Activated T-helper 1 cell treated with anti-CD3 and anti-CD28 coated beads, Interleukin-12 subunit alpha, Interleukin-12 subunit beta, Interleukin-2, Interleukin-4 antibody, amounts not matched to agents 30 ng/mL and 10 ng/mL and 1 ng/mL, durations not matched to agents 14 hours and 24 hours and 36 hours (primary cell): ENCODE results near the gene TMIGD2. TPM values are rescaled to one million over a fixed set of nuclear protein-coding genes. Genes with fewer than 3 reads are reported as not detected.
A peak's percentile ranks its signal among the peaks of the same experiment; 100 is the strongest.
"Not testable (repeated sequence)": the region's sequence is repeated elsewhere in the genome, so short reads cannot be mapped to it uniquely, and the experiment has no call there.

ENCODE experiments used
- DNase-seq: peaks from one replicate; pipeline ENCODE4 v3.0.0; 2021; ENCODE audit warnings: low spot score
- H3K27ac Mint-ChIP-seq: one replicate; pipeline ENCODE4 v1.8.0; 2021; ENCODE audit warnings: mild to moderate bottlenecking, mixed read lengths
- H3K27me3 Mint-ChIP-seq: one replicate; pipeline ENCODE4 v1.8.0; 2022; ENCODE audit warnings: mild to moderate bottlenecking, moderate library complexity, mixed read lengths; ENCODE audit not compliant: insufficient read depth
- H3K36me3 Mint-ChIP-seq: one replicate; pipeline ENCODE4 v1.8.0; 2021; ENCODE audit warnings: low read depth, mixed read lengths
- H3K4me1 Mint-ChIP-seq: one replicate; pipeline ENCODE4 v1.8.0; 2021; ENCODE audit warnings: low read depth, mixed read lengths
- H3K4me3 Mint-ChIP-seq: one replicate; pipeline ENCODE4 v1.8.0; 2021; ENCODE audit warnings: mild to moderate bottlenecking, moderate library complexity, mixed read lengths
- H3K9me3 Mint-ChIP-seq: one replicate; pipeline ENCODE4 v1.8.0; 2021; ENCODE audit warnings: mixed read lengths
- intact Hi-C: fragments of 100-400 bp; cut with micrococcal nuclease; formaldehyde crosslinking; loops from one replicate; pipeline ENCODE4 v1.15.1; 2024
- total RNA-seq: library from RNA; stranded (reverse); gene quantifications from 2 replicates; pipeline ENCODE4 v1.2.3, GENCODE V29; 2022

The TMIGD2 gene
- total RNA-seq, 1 donor from 2014 or later, result 11.0 TPM

DNA sequence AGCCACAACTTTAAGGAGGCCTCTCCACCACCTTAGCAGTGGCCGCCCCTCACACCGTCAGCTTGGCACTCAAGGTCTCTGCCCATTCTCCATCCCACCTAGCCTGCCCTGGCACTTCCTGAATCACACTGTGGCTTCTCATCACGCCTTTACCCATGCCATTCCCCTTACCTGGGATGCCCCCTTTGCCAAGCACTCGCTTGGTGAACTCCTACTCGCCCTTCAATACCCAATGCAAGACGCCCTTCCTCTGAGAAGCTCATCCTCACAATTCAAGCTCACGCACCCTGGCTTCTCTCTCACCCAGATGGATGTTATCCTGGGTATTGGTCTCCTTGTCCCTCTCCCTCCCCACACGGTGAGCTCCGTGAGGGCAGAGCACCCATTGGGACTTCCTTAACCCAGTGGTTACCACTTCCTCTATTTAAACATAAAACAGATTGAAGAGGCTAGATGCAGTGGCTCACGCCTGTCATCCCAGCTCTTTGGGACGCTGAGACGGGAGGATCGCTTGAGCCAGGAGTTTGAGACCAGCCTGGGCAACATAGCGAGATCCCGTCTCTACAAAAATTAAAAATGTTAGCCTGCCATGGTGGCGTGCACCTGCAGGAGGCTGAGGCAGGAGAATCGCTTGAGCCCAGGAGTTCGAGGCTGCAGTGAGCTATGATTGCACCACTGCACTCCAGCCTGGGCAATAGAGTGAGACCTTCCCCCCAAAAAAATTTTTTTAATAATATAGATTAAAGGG lies 35.8 kb downstream of the TMIGD2 start:
- H3K27ac Mint-ChIP-seq, result peak overlapping the region; percentile 50
- H3K4me3 Mint-ChIP-seq, result no peak overlapping the region
- no peaks in the 10 kb centered on the region for H3K27me3 Mint-ChIP-seq
- no peak for DNase-seq
- H3K36me3 Mint-ChIP-seq, result peaks cover 27% of the 10 kb centered on the region
- H3K9me3 Mint-ChIP-seq, result no peaks in the 10 kb centered on the region
- peaks cover 17% of the 10 kb centered on the region for H3K4me1 Mint-ChIP-seq
- intact Hi-C loops, result loop anchor here (2.0 to 5.0 kb wide), 3 partner anchors 20 to 261 kb away; partner anchors contain the start of genes FSD1, TMIGD2 and YJU2

DNA sequence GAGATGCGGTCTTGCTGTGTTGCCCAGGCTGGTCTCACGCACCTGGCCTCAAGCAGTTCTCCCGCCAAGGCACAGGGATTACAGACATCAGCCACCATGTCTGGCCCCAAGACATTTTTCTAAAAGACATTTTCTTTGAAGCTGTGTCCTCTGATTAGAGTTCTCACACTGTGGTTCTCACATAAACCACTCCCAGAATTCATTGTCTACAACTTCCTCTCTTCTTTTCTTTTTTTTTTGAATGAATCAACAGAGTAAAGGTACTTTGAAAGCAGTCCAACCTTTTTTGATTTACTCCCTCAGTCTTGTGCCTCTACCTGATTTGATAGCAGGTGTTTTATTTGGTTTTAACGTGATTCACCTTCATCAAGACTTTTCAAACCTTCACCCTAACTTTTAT lies 37.4 kb downstream of the TMIGD2 start:
- peak overlapping the region; percentile 78 for H3K27ac Mint-ChIP-seq
- H3K36me3 Mint-ChIP-seq, result peaks cover 29% of the 10 kb centered on the region
- no peak for DNase-seq
- H3K4me3 Mint-ChIP-seq, result peak overlapping the region; percentile 45
- intact Hi-C loops, result loop anchor here (5.0 kb wide), 2 partner anchors 37 to 262 kb away; partner anchors contain the start of genes FSD1 and TMIGD2
- peaks cover 17% of the 10 kb centered on the region for H3K4me1 Mint-ChIP-seq
- no peaks in the 10 kb centered on the region for H3K27me3 Mint-ChIP-seq
- no peaks in the 10 kb centered on the region for H3K9me3 Mint-ChIP-seq

DNA sequence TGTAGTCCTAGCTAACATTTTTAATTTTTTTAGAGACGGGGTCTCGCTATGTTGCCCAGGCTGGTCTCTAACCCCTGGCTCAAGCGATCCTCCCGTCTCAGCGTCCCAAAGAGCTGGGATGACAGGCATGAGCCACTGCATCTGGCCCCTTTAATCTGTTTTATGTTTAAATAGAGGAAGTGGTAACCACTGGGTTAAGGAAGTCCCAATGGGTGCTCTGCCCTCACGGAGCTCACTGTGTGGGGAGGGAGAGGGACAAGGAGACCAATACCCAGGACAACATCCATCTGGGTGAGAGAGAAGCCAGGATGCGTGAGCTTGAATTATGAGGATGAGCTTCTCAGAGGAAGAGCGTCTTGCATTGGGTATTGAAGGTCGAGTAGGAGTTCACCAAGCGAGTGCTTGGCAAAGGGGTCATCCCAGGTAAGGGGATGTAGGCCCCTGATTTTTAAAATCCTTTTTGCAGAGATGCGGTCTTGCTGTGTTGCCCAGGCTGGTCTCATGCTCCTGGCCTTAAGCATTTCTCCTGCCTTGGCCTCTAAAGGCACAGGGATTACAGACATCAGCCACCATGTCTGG lies 41.5 kb downstream of the TMIGD2 start:
- Mint-ChIP-seq H3K27ac (no peak overlapping the region), H3K27me3 (no peaks in the 10 kb centered on the region), H3K4me1 (peaks cover 10% of the 10 kb centered on the region), H3K4me3 (no peak overlapping the region), H3K9me3 (no peaks in the 10 kb centered on the region), H3K36me3 (peaks cover 31% of the 10 kb centered on the region)
- intact Hi-C loops, result no loop called here
- no peak for DNase-seq

DNA sequence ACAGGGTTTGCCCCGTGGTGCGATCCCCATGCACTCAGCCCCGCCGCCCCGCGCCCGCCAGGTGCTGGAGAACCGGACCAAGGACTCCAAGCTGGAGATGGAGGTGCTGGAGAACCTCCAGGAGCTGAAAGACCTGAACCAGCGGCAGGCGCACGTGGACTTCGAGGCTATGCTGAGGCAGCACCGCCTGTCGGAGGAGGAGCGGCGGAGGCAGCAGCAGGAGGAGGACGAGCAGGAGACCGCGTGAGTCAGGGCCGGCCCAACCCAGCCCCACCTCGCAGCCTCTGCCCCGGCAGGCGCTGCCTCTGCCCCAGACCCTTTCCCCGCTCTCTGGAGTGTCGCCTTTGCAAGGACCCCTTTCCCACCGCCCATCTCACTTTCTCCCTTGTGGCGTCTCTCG lies 44.0 kb downstream of the TMIGD2 start:
- H3K9me3 Mint-ChIP-seq, result peaks cover 7% of the 10 kb centered on the region

DNA sequence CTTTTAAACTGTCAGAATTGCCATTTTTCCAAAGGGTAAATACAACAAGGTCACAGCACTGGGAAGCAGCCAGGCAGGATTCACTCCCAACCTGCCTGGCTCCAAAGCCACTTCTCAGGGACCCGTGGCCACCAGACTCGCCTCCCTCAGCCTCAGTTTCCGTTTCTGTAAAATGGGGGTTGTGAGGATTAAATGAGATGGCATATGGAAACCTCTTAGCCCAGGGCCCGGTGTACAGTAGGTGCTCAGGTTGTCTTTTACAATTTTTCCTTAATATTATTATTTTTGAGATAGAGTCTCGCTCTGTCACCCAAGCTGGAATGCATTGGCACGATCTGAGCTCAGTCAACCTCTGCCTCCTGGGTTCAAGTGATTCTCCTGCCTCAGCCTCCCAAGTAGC lies 45.2 kb downstream of the TMIGD2 start:
- intact Hi-C loops, result no loop called here
- DNase-seq, result no peak
- Mint-ChIP-seq H3K4me1 (no peaks in the 10 kb centered on the region), H3K27me3 (no peaks in the 10 kb centered on the region), H3K4me3 (no peak overlapping the region), H3K9me3 (peaks cover 7% of the 10 kb centered on the region), H3K36me3 (peaks cover 48% of the 10 kb centered on the region), H3K27ac (no peak overlapping the region)

More for the DNA sequence above, 44.0 kb downstream of the TMIGD2 start:
- H3K27ac Mint-ChIP-seq, result no peak overlapping the region
- no peaks in the 10 kb centered on the region for H3K27me3 Mint-ChIP-seq
- no peak overlapping the region for H3K4me3 Mint-ChIP-seq
- no peak for DNase-seq
- H3K36me3 Mint-ChIP-seq, result peaks cover 40% of the 10 kb centered on the region
- H3K4me1 Mint-ChIP-seq, result no peaks in the 10 kb centered on the region
- intact Hi-C loops, result no loop called here

DNA sequence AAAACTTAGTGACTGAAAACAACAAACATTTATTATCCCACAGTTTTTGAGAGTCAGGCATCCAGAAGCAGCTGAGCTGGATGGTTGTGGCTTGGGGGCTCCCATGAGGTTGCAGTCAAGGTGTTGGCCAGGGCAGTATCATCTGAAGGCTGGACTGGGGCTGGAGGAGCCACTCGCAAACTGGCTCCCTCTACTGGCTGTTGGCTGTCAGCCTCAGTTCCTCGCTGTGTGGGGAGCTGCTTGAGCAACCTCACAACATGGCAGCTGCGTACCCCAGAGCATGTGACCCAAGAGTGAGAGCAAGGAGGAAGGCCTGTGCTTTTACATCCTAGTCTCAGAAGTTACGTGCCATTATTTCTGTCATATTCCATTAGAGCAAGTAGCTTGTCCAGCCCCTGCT lies 45.6 kb downstream of the TMIGD2 start:
- Mint-ChIP-seq H3K27me3 (no peaks in the 10 kb centered on the region), H3K9me3 (peaks cover 7% of the 10 kb centered on the region), H3K27ac (no peak overlapping the region), H3K4me3 (no peak overlapping the region), H3K4me1 (no peaks in the 10 kb centered on the region), H3K36me3 (peaks cover 52% of the 10 kb centered on the region)
- no peak for DNase-seq
- intact Hi-C loops, result no loop called here

DNA sequence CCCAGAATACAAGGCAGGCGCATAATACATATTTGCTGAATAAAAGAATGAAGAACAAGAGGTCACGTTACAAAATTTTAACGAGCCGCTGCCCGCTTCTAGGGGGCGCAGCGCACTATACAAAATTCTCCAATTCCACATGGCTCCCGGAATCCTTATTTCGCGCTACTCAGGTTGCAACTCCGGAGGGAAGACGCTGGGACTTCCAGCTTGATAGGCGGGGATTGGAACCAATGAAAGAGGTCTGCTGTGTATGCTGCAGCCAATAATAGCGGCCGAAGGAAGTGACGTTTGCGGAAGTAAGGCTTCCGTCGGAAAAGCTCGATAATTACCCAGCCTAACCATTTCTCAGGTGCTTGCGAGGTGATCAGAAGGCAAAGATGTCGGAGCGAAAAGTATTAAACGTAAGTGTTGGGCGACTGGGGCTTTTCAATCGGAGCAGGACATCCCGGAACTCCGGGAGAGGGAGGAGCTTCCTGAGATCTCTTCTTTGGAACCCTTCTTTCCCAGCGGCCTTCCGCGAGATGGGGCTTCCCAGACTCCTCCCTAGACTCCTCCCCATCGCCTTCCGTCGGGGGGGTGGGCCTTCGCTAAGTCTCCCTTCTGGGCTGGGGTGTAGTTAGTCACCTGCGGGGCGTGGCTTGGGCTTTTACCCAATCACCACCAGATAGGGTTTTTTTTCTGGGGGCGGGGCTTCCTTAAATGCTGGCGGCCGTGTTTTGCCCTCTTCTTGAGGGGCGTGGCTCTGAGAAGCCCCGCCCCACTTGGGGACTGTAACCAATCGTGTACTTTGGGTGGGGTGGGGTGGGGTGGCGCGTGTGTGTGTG lies 55.2 kb downstream of the TMIGD2 start, which contains the start of gene YJU2:
TSS of gene YJU2 (plus strand) at position 314 of the 827 bp plus-strand sequence. CDS start at position 381, 67 bp downstream.
- Mint-ChIP-seq H3K36me3 (peaks cover 36% of the 10 kb centered on the region), H3K27me3 (no peaks in the 10 kb centered on the region), H3K4me1 (peaks cover 11% of the 10 kb centered on the region), H3K27ac (peak within 1 kb of the TSS; percentile 100), H3K9me3 (peaks cover 2% of the 10 kb centered on the region), H3K4me3 (peak within 1 kb of the TSS; percentile 96)
- DNase-seq, result peak; percentile 99
- intact Hi-C loops, result loop anchor here (1.0 to 2.0 kb wide), 11 partner anchors 18 to 484 kb away; partner anchors contain the start of genes ANKRD24, CHAF1A, EBI3 and FSD1

DNA sequence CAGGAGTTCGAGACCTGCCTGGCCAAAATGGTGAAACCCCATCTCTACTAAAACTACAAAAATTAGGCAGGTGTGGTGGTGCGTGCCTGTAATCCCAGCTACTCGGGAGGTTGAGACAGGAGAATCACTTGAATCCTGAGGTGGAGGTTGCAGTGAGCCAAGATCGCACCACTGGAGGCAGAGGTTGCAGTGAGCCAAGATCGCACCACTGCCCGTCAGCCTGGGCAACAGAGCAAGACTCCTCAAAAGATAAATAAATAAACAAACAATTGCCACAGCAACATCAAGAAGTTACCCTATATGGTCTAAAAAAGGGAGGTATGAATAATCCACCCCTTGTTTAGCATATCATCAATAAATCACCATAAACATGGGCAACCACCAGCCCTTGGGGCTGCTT lies 56.3 kb downstream of the TMIGD2 start:
- not testable (repeated sequence) for H3K9me3 Mint-ChIP-seq, H3K27ac Mint-ChIP-seq, DNase-seq, H3K27me3 Mint-ChIP-seq
- H3K36me3 Mint-ChIP-seq, result peaks cover 29% of the 10 kb centered on the region
- peak overlapping the region; percentile 96 for H3K4me3 Mint-ChIP-seq
- H3K4me1 Mint-ChIP-seq, result peaks cover 11% of the 10 kb centered on the region
- intact Hi-C loops, result loop anchor here (2.0 kb wide), 3 partner anchors 21 to 63 kb away; partner anchors contain the start of genes ANKRD24, FSD1 and SIRT6

Other genes with a start within 250 kb of the TMIGD2 start
- 37.1 and 41.3 TPM in 2 replicates for gene ZBTB7A, start 235.5 kb downstream of the TMIGD2 start, total RNA-seq
- 131 and 135 TPM in 2 replicates for gene MAP2K2, start 178.3 kb downstream of the TMIGD2 start, total RNA-seq
- gene CREB3L3, start 148.8 kb downstream of the TMIGD2 start, total RNA-seq, result 0.13 TPM in 1 of 2 replicates, not detected in the other
- 42.6 and 46.4 TPM in 2 replicates for gene SIRT6, start 119.8 kb downstream of the TMIGD2 start, total RNA-seq
- gene ANKRD24, start 119.7 kb downstream of the TMIGD2 start, total RNA-seq, result 0.49 and 0.54 TPM in 2 replicates
- 43.3 and 49.7 TPM in 2 replicates for gene EBI3, start 72.9 kb downstream of the TMIGD2 start, total RNA-seq
- 36.8 and 40.6 TPM in 2 replicates for gene YJU2, start 55.3 kb downstream of the TMIGD2 start, total RNA-seq
- gene SHD, start 23.1 kb downstream of the TMIGD2 start, total RNA-seq, result not detected in 2 replicates
- gene FSD1, start 2.2 kb upstream of the TMIGD2 start, total RNA-seq, result 39.1 and 46.5 TPM in 2 replicates
- gene STAP2, start 36.4 kb upstream of the TMIGD2 start, total RNA-seq, result 12.9 and 15.0 TPM in 2 replicates
- 15.7 and 19.3 TPM in 2 replicates for gene MPND, start 41.2 kb upstream of the TMIGD2 start, total RNA-seq
- gene SH3GL1, start 98.2 kb upstream of the TMIGD2 start, total RNA-seq, result 50.3 and 54.2 TPM in 2 replicates
- 106 and 107 TPM in 2 replicates for gene CHAF1A, start 100.3 kb upstream of the TMIGD2 start, total RNA-seq
- gene UBXN6, start 155.4 kb upstream of the TMIGD2 start, total RNA-seq, result 49.5 and 51.0 TPM in 2 replicates
- 66.4 and 70.0 TPM in 2 replicates for gene HDGFL2, start 169.9 kb upstream of the TMIGD2 start, total RNA-seq
- not detected in 2 replicates for gene PLIN4, start 216.1 kb upstream of the TMIGD2 start, total RNA-seq
- gene PLIN5, start 232.8 kb upstream of the TMIGD2 start, total RNA-seq, result not detected in 2 replicates
- gene LRG1, start 237.6 kb upstream of the TMIGD2 start, total RNA-seq, result 0.27 and 0.39 TPM in 2 replicates